Transverse colon (tissue), 4 donors: ENCODE measurements around the gene TDRD1. TPM values are rescaled to one million over a fixed set of nuclear protein-coding genes. Genes with fewer than 3 reads are reported as not detected.

Experiments used
- DNase-seq: peaks from one replicate; pipeline ENCODE4 v3.0.0-alpha.2; 2019
- H3K27ac ChIP-seq, 4 donors: fragments of 200-600 bp; sonication (generic); 2 replicates each; pipeline ENCODE4 v1.5.1; 2016 to 2018; ENCODE audit warnings: inconsistent platforms in 4 of 4
- H3K27me3 ChIP-seq: fragments of 200-600 bp; sonication (generic); 2 replicates; pipeline ENCODE4 v1.5.1; 2017; ENCODE audit warnings: inconsistent platforms
- H3K36me3 ChIP-seq, 4 donors: fragments of 200-600 bp; sonication (generic); 2 replicates each; pipeline ENCODE4 v1.5.1; 2017 to 2019; ENCODE audit warnings: inconsistent platforms in 4 of 4
- H3K4me1 ChIP-seq, 4 donors: fragments of 200-600 bp; sonication (generic); 2 replicates each; pipeline ENCODE4 v1.5.1; 2017 to 2020; ENCODE audit warnings: inconsistent platforms in 4 of 4
- H3K4me3 ChIP-seq, 4 donors: fragments of 200-600 bp; sonication (generic); 1 replicate in 1 of 4; 2 replicates in 3 of 4; pipeline versions ENCODE4 v1.5.1 to v1.6.1; 2017 to 2019; ENCODE audit warnings: inconsistent platforms in 4 of 4
- H3K9me3 ChIP-seq, 2 donors: fragments of 200-600 bp; sonication (generic); 2 replicates each; pipeline ENCODE4 v1.5.1; 2017 to 2019; ENCODE audit warnings: inconsistent platforms in 2 of 2
- EP300 ChIP-seq: sonication (generic); formaldehyde crosslinking; IDR thresholded peaks from one replicate; pipeline ENCODE4 v1.6.1; 2017; ENCODE audit warnings: antibody characterized with exemption, low read depth
- POLR2A ChIP-seq: fragments of 450-650 bp; IDR thresholded peaks from one replicate; pipeline ENCODE4 v1.6.1; 2016; ENCODE audit warnings: antibody characterized with exemption, mild to moderate bottlenecking, moderate library complexity
- POLR2AphosphoS5 ChIP-seq, 3 donors: sonication (generic); formaldehyde crosslinking; IDR thresholded peaks; one replicate each; pipeline ENCODE4 v1.6.1; 2016; ENCODE audit warnings: antibody characterized with exemption in 3 of 3
- WGBS, 2 donors: methylation state at CpG; one replicate each; pipeline ENCODE4 v1.1.5; 2018; ENCODE audit warnings: low coverage in 1 of 2; 5-methylcytosine and 5-hydroxymethylcytosine counted together
- in situ Hi-C, 4 donors: fragments of 200-750 bp; cut with MboI; loops; one replicate each; pipeline versions ENCODE4 v1.15.0 to v1.15.1; 2017; ENCODE audit warnings: low sequenced_read_pairs in 3 of 4, low pct_ligation_motif_present in 1 of 4, low pct_unique_long_range_greater_than_20kb in 1 of 4
- intact Hi-C: fragments of 100-400 bp; cut with DNase I; formaldehyde crosslinking; loops from one replicate; pipeline ENCODE4 v1.15.1; 2023; ENCODE audit warnings: low total_unique reads
- total RNA-seq, 4 donors: library from RNA; depleted of rRNA; stranded (reverse); fragments of >200 nt; gene quantifications; one replicate each; pipeline ENCODE4 v1.1.0, GENCODE V29; 2016
- TF ChIP-seq, protein P1 (sequence below), 5 experiments: fragments of 200-600 bp in 3 of 5; fragments of 450-650 bp in 2 of 5; sonication (generic) in 3 of 5; IDR thresholded peaks; 1 replicate in 2 of 5; 2 replicates in 3 of 5; pipeline ENCODE4 v1.5.1; 2016 to 2017; ENCODE audit warnings: antibody characterized with exemption in 5 of 5, inconsistent platforms in 3 of 5, mild to moderate bottlenecking in 2 of 5, moderate library complexity in 1 of 5

The TDRD1 gene
- total RNA-seq, 4 donors from 2014 or later, result 0.14 TPM; not detected in 3

DNA sequence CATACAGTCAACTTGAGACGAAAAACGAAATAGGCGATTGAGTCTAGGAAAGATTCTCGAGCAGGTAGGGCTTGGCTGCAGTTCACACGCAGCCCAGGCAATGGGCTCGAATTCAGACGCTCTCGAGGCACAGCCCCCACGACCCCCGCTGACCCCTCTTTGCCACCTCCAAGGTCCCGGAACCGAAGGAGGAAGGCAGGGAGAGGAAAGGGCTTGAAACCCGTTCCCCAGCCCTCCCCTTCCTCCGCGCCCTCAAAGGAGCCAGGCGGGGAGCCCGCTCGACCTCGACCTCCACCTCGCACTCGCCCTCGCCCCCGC lies 5.6 kb upstream of the TDRD1 start:
- no peak for TF ChIP-seq POLR2A
- TF ChIP-seq EP300, result no peak
- no peak for TF ChIP-seq POLR2AphosphoS5 (IDR thresholded peaks at IDR 0.05)
- Histone ChIP-seq H3K9me3 (no peaks in the 10 kb centered on the region), H3K36me3 (no peaks in the 10 kb centered on the region), H3K27ac (peak overlapping the region; percentile 89 to 96 (median 95)), H3K4me1 (peaks cover 0 to 39% (median 21%) of the 10 kb centered on the region in 4 donors), H3K4me3 (peak overlapping the region; percentile 71 to 96 (median 86)), H3K27me3 (no peaks in the 10 kb centered on the region)
- intact Hi-C loops (no loop called here), in situ Hi-C loops (no loop called here)
- no peak for DNase-seq
- WGBS, 2 donors, result 0% methylated on average over 4 to 21 of the region's 23 CpGs

DNA sequence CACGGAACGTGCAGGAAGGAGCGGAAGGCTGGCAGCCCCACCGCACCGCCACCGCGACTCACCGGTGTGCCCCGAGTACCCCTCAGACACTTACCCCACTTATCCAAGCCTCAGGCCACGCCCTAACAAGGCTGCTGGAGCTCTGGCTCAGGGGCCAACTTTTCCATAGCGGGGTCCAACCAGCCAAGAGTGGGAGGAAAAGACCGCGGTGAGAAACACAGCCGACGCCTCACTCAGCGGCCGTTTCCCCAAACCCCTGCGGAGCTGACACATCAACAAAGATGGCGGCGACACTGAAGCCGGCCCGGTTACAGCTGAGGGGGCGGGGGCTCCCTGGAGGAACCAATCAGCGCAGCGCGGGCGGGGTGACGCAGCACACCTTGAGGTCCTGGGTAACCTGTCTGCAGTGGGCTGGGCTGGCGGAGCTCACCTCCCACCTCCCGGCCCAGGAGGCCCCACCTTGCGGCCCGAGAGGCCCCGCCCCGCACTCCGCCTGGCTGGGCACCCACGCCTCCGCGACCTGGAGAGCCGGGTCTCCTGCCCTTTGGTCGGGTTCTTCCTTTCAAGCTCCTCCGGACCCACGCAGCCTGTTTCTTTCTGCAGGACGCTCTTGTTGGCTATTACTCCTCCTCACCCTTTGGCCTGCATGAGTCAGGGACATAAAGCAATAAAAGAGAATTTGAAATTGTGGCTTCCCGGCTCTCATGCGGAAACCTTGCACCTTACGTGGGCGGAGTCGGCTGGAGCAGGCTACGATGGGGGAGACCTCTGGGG lies 5.0 kb upstream of the TDRD1 start, which contains the start of gene CCDC186:
TSS of gene CCDC186 (minus strand) at position 283 of the 774 bp plus-strand sequence. CDS start 10,935 bp downstream, outside the sequence.
- 0% methylated on average over 31 of the region's 49 CpGs; no CpG with 5 or more reads in 1 of the 2 donors for WGBS, 2 donors
- H3K27me3 ChIP-seq, result no peaks in the 10 kb centered on the region
- TF ChIP-seq POLR2A (peak; percentile 87), EP300 (no peak), POLR2AphosphoS5 (IDR thresholded peaks at IDR 0.05) (peak; percentile 58 to 88 (median 81))
- TF ChIP-seq, protein P1, sequence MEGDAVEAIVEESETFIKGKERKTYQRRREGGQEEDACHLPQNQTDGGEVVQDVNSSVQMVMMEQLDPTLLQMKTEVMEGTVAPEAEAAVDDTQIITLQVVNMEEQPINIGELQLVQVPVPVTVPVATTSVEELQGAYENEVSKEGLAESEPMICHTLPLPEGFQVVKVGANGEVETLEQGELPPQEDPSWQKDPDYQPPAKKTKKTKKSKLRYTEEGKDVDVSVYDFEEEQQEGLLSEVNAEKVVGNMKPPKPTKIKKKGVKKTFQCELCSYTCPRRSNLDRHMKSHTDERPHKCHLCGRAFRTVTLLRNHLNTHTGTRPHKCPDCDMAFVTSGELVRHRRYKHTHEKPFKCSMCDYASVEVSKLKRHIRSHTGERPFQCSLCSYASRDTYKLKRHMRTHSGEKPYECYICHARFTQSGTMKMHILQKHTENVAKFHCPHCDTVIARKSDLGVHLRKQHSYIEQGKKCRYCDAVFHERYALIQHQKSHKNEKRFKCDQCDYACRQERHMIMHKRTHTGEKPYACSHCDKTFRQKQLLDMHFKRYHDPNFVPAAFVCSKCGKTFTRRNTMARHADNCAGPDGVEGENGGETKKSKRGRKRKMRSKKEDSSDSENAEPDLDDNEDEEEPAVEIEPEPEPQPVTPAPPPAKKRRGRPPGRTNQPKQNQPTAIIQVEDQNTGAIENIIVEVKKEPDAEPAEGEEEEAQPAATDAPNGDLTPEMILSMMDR (IDR thresholded peaks at IDR 0.05), result no peak
- DNase-seq, result peak; percentile 99
- intact Hi-C loops, result no loop called here
- H3K4me3 ChIP-seq, result peak within 1 kb of the TSS; percentile 71 to 96 (median 86)
- in situ Hi-C loops, result no loop called here
- no peaks in the 10 kb centered on the region for H3K36me3 ChIP-seq
- peak within 1 kb of the TSS; percentile 89 to 96 (median 95) for H3K27ac ChIP-seq
- peaks cover 0 to 39% (median 21%) of the 10 kb centered on the region in 4 donors for H3K4me1 ChIP-seq
- H3K9me3 ChIP-seq, result no peaks in the 10 kb centered on the region

DNA sequence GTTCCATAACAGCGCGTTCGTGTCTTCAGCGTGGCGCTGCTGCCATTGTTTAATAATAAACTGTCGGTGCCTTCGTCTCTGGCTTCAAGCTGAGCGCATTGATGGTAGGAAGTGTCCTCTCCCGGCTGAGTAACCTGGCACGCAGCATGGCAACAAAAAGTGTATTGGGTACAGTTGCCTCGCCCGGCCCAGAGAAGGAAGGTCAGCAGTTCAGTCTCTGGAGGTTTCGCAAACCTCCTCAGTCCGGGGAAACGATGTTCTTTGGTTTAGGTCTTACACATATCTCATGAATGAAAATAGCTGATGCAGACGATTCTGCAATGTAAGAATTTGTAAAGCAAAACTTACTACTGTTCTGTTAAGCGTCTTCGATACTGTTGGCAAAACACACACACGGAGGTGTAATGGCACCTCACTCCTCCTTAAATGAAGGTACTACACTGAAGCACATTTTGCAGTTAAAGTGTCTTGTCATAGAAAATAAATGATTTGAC lies 4.4 kb upstream of the TDRD1 start:
- H3K4me3 ChIP-seq, result peak overlapping the region; percentile 71 to 96 (median 86)
- peak overlapping the region; percentile 89 to 96 (median 95) for H3K27ac ChIP-seq
- intact Hi-C loops (no loop called here), in situ Hi-C loops (no loop called here)
- TF ChIP-seq POLR2AphosphoS5 (IDR thresholded peaks at IDR 0.05), result peak in 1 of 3 donors; percentile 14
- TF ChIP-seq, protein P1 (IDR thresholded peaks at IDR 0.05), result no peak
- 1 to 18% methylated on average over 3 to 19 of the region's 19 CpGs for WGBS, 2 donors
- DNase-seq, result no peak
- H3K36me3 ChIP-seq, result no peaks in the 10 kb centered on the region
- H3K27me3 ChIP-seq, result no peaks in the 10 kb centered on the region
- peaks cover 0 to 39% (median 21%) of the 10 kb centered on the region in 4 donors for H3K4me1 ChIP-seq
- H3K9me3 ChIP-seq, result no peaks in the 10 kb centered on the region

DNA sequence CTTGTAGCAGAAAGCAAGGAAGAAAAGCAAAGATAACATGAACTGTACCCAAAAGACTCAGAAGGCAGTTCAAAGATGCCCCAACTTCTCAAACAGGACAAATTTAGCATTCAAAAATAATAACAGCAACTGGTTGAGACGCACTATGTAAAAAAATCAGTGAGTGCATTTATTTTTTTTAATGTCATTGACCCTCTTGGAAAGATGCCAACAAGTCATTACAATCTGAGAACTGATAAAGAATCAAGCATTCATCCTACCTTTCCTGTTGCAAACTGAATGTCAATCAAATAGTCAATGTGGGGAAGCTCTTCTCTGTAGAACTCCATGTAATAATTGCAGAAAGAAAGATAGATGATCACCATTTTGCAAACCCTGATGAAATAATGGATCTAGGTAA lies 3.5 kb upstream of the TDRD1 start:
- Histone ChIP-seq H3K36me3 (no peaks in the 10 kb centered on the region), H3K4me1 (peaks cover 0 to 39% (median 21%) of the 10 kb centered on the region in 4 donors), H3K4me3 (no peak overlapping the region), H3K27me3 (no peaks in the 10 kb centered on the region), H3K9me3 (no peaks in the 10 kb centered on the region), H3K27ac (peak overlapping the region in 1 of 4 donors; percentile 95)
- no peak for TF ChIP-seq POLR2A
- no peak for TF ChIP-seq EP300
- TF ChIP-seq POLR2AphosphoS5 (IDR thresholded peaks at IDR 0.05), result no peak
- TF ChIP-seq, protein P1 (IDR thresholded peaks at IDR 0.05), result no peak
- in situ Hi-C loops, result no loop called here
- WGBS, 2 donors, result 75 to 88% methylated on average over 1 of the region's 1 CpG
- DNase-seq, result no peak
- intact Hi-C loops, result no loop called here
